Breast epithelium (tissue), 4 donors: ENCODE results near the gene GLI1. TPM values are rescaled to one million over a fixed set of nuclear protein-coding genes. Genes with fewer than 3 reads are reported as not detected.

Experiments used
- DNase-seq, 2 donors: peaks; one replicate each; pipeline ENCODE4 v3.0.0-alpha.2; 2019; ENCODE audit warnings: low spot score in 2 of 2
- H3K27ac ChIP-seq, 2 donors: fragments of 200-600 bp; sonication (generic) in 1 of 2; one replicate each; pipeline ENCODE4 v1.5.1; 2016 to 2019; ENCODE audit warnings: mild to moderate bottlenecking in 1 of 2
- H3K27me3 ChIP-seq, 2 donors: fragments of 200-600 bp; sonication (generic) in 1 of 2; one replicate each; pipeline versions ENCODE4 v1.5.1 to v1.6.0; 2017 to 2019; ENCODE audit warnings: control low read depth in 1 of 2, mild to moderate bottlenecking in 1 of 2
- H3K36me3 ChIP-seq: fragments of 200-600 bp; one replicate; pipeline ENCODE4 v1.5.1; 2019
- H3K4me1 ChIP-seq, 2 donors: fragments of 200-600 bp; sonication (generic); one replicate each; pipeline ENCODE4 v1.5.1; 2016 to 2019; ENCODE audit warnings: control low read depth in 1 of 2
- H3K4me3 ChIP-seq, 3 donors: fragments of 200-600 bp; sonication (generic); 1 replicate in 2 of 3; 2 replicates in 1 of 3; pipeline ENCODE4 v1.5.1; 2016 to 2019; ENCODE audit warnings: mild to moderate bottlenecking in 3 of 3, moderate library complexity in 2 of 3
- H3K9me3 ChIP-seq, 2 donors: fragments of 200-600 bp; sonication (generic) in 1 of 2; one replicate each; pipeline ENCODE4 v1.5.1; 2016 to 2019; ENCODE audit warnings: control low read depth in 1 of 2
- CTCF ChIP-seq, 3 donors: fragments of 450-650 bp; IDR thresholded peaks; one replicate each; pipeline ENCODE4 v1.5.1; 2016 to 2017; ENCODE audit warnings: antibody characterized with exemption in 3 of 3, mild to moderate bottlenecking in 3 of 3, moderate library complexity in 3 of 3
- POLR2A ChIP-seq: fragments of 450-650 bp; IDR thresholded peaks from one replicate; pipeline ENCODE4 v1.6.1; 2016; ENCODE audit warnings: antibody characterized with exemption, mild to moderate bottlenecking, moderate library complexity
- POLR2AphosphoS5 ChIP-seq, 3 donors: sonication (generic); formaldehyde crosslinking; IDR thresholded peaks; one replicate each; pipeline ENCODE4 v1.6.1; 2017; ENCODE audit warnings: antibody characterized with exemption in 3 of 3
- intact Hi-C: fragments of 100-400 bp; cut with DNase I; formaldehyde crosslinking; loops from one replicate; pipeline ENCODE4 v1.15.1; 2023; ENCODE audit warnings: low total_unique reads
- total RNA-seq, 3 donors: library from RNA; depleted of rRNA; stranded (reverse); fragments of >200 nt; gene quantifications; one replicate each; pipeline ENCODE4 v1.1.0, GENCODE V29; 2016

GLI1 gene
- total RNA-seq, 3 donors from 2014 or later: 0.66 to 2.1 (median 1.2) TPM

GRCh38 chr12:57458665-57459054, 925 bp upstream of the GLI1 start:
- peak in 1 of 2 donors; percentile 30 for DNase-seq

GRCh38 chr12:57459055-57459749, 383 bp upstream of the GLI1 start:
- intact Hi-C loops: no loop called here
- Histone ChIP-seq H3K27me3 (no peaks in the 10 kb centered on the region), H3K4me3 (peak overlapping the region; percentile 54 to 77 (median 68)), H3K36me3 (no peaks in the 10 kb centered on the region), H3K9me3 (no peaks in the 10 kb centered on the region), H3K27ac (peak overlapping the region; percentile 30 to 62), H3K4me1 (peaks cover 8 to 16% of the 10 kb centered on the region in 2 donors)
- DNase-seq: peak; percentile 85 to 88
- TF ChIP-seq CTCF (IDR thresholded peaks at IDR 0.05): peak; percentile 96 to 98 (median 97)
- TF ChIP-seq POLR2AphosphoS5 (IDR thresholded peaks at IDR 0.05): no peak

More at GRCh38 chr12:57458665-57459054, 925 bp upstream of the GLI1 start:
- Histone ChIP-seq H3K4me1 (peaks cover 8 to 16% of the 10 kb centered on the region in 2 donors), H3K4me3 (peak overlapping the region; percentile 54 to 77 (median 68)), H3K36me3 (no peaks in the 10 kb centered on the region), H3K27me3 (no peaks in the 10 kb centered on the region), H3K9me3 (no peaks in the 10 kb centered on the region), H3K27ac (peak overlapping the region; percentile 30 to 62)
- no peak for TF ChIP-seq POLR2A
- no peak for TF ChIP-seq CTCF (IDR thresholded peaks at IDR 0.05)
- no peak for TF ChIP-seq POLR2AphosphoS5 (IDR thresholded peaks at IDR 0.05)
- intact Hi-C loops: no loop called here

GRCh38 chr12:57460468-57460784, 841 bp downstream of the GLI1 start:
- Histone ChIP-seq H3K27ac (peak overlapping the region in 1 of 2 donors; percentile 85), H3K4me1 (peaks cover 8 to 16% of the 10 kb centered on the region in 2 donors), H3K36me3 (no peaks in the 10 kb centered on the region), H3K4me3 (peak overlapping the region; percentile 54 to 77 (median 68)), H3K9me3 (no peaks in the 10 kb centered on the region), H3K27me3 (no peaks in the 10 kb centered on the region)
- TF ChIP-seq POLR2A: no peak
- no peak for TF ChIP-seq CTCF (IDR thresholded peaks at IDR 0.05)
- TF ChIP-seq POLR2AphosphoS5 (IDR thresholded peaks at IDR 0.05): no peak
- intact Hi-C loops: no loop called here
- DNase-seq: no peak

- DNase-seq: no peak
- intact Hi-C loops: no loop called here
- Histone ChIP-seq H3K9me3 (no peaks in the 10 kb centered on the region), H3K27ac (peak overlapping the region in 1 of 2 donors; percentile 85), H3K4me1 (peaks cover 8 to 16% of the 10 kb centered on the region in 2 donors), H3K27me3 (no peaks in the 10 kb centered on the region), H3K4me3 (peak overlapping the region; percentile 54 to 77 (median 68)), H3K36me3 (no peaks in the 10 kb centered on the region)
- no peak for TF ChIP-seq POLR2AphosphoS5 (IDR thresholded peaks at IDR 0.05)
- no peak for TF ChIP-seq POLR2A
- TF ChIP-seq CTCF (IDR thresholded peaks at IDR 0.05): no peak
These were observed 1.3 kb downstream of the GLI1 start for GRCh38 chr12:57460841-57461275.

GRCh38 chr12:57461276-57461916, 1.8 kb downstream of the GLI1 start:
- no peaks in the 10 kb centered on the region for H3K27me3 ChIP-seq
- intact Hi-C loops: no loop called here
- peak in 1 of 2 donors; percentile 39 for DNase-seq

More at GRCh38 chr12:57461276-57461916, 1.8 kb downstream of the GLI1 start:
- Histone ChIP-seq H3K4me3 (peak overlapping the region; percentile 54 to 77 (median 68)), H3K27ac (peak overlapping the region; percentile 72 to 85), H3K9me3 (no peaks in the 10 kb centered on the region), H3K4me1 (peaks cover 8 to 16% of the 10 kb centered on the region in 2 donors), H3K36me3 (no peaks in the 10 kb centered on the region)
- TF ChIP-seq POLR2A (no peak), CTCF (IDR thresholded peaks at IDR 0.05) (no peak), POLR2AphosphoS5 (IDR thresholded peaks at IDR 0.05) (no peak)
